Kidney epithelial cell (primary cell): Measurements from ENCODE around the gene GATA3. TPM values are rescaled to one million over a fixed set of nuclear protein-coding genes. Genes with fewer than 3 reads are reported as not detected.

ENCODE experiments used
- DNase-seq: peaks from one replicate; pipeline ENCODE4 v3.0.0-alpha.2; 2010; ENCODE audit warnings: low read depth
- H3K27me3 ChIP-seq: 2 replicates; pipeline ENCODE4 v1.6.0; 2011; ENCODE audit warnings: low read length; ENCODE audit not compliant: control insufficient read depth, insufficient read depth
- H3K36me3 ChIP-seq: 2 replicates; pipeline ENCODE4 v1.5.1; 2011; ENCODE audit warnings: low read length; ENCODE audit not compliant: control insufficient read depth, insufficient read depth
- H3K4me3 ChIP-seq: 2 replicates; pipeline ENCODE4 v1.5.1; 2011; ENCODE audit warnings: low read depth, mild to moderate bottlenecking, control low read depth, low read length
- CTCF ChIP-seq: IDR thresholded peaks from 2 replicates; pipeline ENCODE4 v1.5.1; 2011; ENCODE audit warnings: mild to moderate bottlenecking, moderate library complexity, low read length, control low read depth, inconsistent platforms; ENCODE audit not compliant: insufficient read depth, poor library complexity, severe bottlenecking
- total RNA-seq: library from RNA; depleted of rRNA; stranded (reverse); fragments of >200 nt; gene quantifications from 2 replicates; pipeline ENCODE4 v1.2.3, GENCODE V29; 2015

Gene GATA3
- total RNA-seq, 1 donor from 2014 or later, result 10.9 TPM

DNA sequence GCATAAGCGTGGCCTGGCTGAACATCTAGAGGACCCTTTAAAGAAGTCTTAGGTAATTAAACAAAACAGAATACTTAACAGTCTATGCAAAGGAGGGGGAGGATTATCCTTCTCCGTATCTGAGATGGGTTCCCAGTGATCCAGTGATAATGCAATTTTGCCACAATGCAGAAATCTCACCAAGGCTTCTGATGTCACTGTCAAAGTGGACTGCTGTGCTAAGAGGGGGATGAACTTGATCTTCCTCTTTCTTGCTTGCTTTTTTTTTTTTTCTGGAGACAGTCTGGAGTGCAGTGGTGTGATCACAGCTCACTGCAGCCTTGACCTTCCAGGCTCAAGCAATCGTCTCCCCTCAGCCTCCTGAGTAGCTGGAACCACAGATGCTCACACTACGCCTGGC is 30.8 kb downstream of the GATA3 start:
- no peak overlapping the region for H3K4me3 ChIP-seq
- no peaks in the 10 kb centered on the region for H3K27me3 ChIP-seq
- TF ChIP-seq CTCF, result no peak
- DNase-seq, result no peak
- H3K36me3 ChIP-seq, result no peaks in the 10 kb centered on the region

- DNase-seq, result no peak
- no peak for TF ChIP-seq CTCF
- no peaks in the 10 kb centered on the region for H3K36me3 ChIP-seq
- H3K27me3 ChIP-seq, result no peaks in the 10 kb centered on the region
- H3K4me3 ChIP-seq, result no peak overlapping the region
These were observed 31.8 kb downstream of the GATA3 start for GRCh38 chr10:8086315-8086714.

DNA sequence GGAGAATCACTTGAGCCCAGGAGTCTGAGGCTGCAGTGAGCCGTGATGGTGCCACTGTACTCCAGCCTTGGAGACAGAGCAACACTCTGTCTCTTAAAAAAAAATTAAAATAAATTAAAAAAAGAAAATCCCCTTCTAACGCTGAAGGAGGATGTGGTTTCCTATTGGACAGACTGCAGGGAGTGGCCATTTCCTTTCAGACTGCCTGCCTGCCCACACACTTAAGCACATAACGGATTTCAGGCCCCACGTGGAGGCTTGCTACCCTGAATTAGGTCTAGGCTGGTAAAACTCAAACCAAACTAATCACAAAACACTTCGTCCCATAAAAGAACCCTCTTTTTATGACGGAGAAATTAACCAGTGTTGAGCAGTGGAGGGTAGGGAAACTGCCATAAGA is 34.0 kb downstream of the GATA3 start:
- H3K4me3 ChIP-seq, result no peak overlapping the region
- no peak for DNase-seq
- H3K27me3 ChIP-seq, result no peaks in the 10 kb centered on the region
- no peak for TF ChIP-seq CTCF
- no peaks in the 10 kb centered on the region for H3K36me3 ChIP-seq

- Histone ChIP-seq H3K36me3 (no peaks in the 10 kb centered on the region), H3K4me3 (no peak overlapping the region), H3K27me3 (no peaks in the 10 kb centered on the region)
- DNase-seq, result no peak
- no peak for TF ChIP-seq CTCF
These were observed 37.9 kb downstream of the GATA3 start for GRCh38 chr10:8092428-8092827.

DNA sequence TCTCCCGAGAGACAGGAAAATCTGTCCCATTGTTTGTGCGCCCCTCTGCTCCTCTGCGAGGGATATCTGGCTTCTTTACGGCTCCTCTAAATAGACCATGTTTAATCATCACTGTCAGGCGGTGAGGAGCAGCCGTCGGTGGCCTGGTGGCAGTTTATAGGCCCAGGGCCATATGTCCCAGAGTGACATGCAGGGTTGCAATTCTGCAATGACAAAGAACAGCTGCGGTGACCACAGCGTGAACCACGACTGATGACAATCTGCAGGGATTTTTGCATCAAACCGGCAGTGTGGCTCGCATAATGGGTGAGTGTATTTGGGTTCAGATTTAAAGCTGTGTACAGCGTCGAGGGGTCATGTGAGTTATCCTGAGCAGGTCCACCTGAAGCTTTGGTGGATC is 41.5 kb downstream of the GATA3 start:
- TF ChIP-seq CTCF, result no peak
- H3K4me3 ChIP-seq, result no peak overlapping the region
- no peaks in the 10 kb centered on the region for H3K27me3 ChIP-seq
- H3K36me3 ChIP-seq, result no peaks in the 10 kb centered on the region
- DNase-seq, result no peak

GRCh38 chr10:8096931-8097330 is 42.4 kb downstream of the GATA3 start:
- Histone ChIP-seq H3K36me3 (no peaks in the 10 kb centered on the region), H3K4me3 (no peak overlapping the region), H3K27me3 (no peaks in the 10 kb centered on the region)
- no peak for DNase-seq
- TF ChIP-seq CTCF, result no peak
